ENCODE data around the gene PCYT2. TPM values are rescaled to one million over a fixed set of nuclear protein-coding genes. Genes with fewer than 3 reads are reported as not detected.

The PCYT2 gene
- polyA plus RNA-seq, 1 donor: 11.5 TPM

DNA sequence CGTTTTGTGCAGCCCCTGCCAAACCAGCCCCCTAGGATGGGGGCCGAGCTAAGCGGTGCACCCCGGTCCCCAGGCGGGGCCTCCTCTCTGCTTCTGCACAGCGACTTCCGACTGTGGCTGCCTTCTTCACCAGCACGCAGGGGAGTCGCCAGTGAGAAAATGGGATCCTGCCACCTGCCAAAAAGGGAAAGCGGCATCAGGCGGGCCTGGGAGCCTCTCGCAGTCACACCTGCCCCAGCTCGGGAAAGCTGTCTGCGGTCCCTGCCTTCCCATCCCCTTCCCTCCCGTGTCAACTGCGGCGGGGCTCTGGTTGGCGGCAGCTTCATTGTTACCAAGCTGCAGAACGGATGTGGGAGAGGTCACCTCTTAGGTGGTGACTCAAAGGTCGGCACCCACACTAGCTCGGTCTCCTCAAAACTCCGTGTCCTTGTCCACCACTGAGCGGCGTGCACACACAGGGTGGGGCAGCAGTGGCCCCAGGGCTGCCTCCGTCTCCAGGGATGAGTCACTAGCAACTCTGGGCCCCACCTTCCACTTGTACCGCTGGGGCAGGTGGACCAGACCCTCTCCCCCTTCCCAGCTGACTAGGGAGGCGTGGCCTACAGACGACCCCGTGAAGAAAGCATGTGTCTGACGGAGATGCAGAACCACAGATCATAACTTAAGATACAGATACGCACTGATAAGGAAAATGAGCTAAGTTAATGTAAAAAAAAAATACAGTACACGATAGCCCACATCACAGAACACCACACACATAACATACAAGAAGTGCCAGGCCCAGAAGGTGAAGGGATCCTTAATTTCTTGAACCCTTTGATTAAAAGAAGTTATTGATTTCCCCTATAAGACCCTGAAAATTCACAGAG, 1.5 kb upstream of the PCYT2 start:
- DNase-seq: no peak

DNA sequence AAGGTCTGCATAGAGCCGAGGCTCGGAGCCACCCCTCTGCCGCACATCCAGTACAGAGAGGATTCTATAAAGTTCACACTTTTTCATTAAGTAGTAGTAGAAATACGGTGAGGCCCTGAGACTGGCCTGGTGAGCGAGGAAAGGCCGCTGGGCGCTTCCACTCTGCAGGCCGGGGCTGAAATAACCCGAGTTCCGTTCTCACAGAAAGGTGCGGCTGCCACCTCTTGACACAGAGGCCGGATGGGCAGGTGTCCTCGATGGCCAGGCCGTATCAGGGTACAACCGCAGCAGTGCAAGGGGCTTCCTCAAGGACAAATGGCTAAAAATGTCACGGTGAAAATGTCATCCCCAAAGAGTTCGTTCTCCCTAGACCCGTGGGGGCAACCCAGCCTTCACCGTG, 770 bp upstream of the PCYT2 start:
- DNase-seq: no peak

GRCh38 chr17:81910840-81911276, 341 bp downstream of the PCYT2 start:
- no peak for DNase-seq

GRCh38 chr17:81909966-81910839, 996 bp downstream of the PCYT2 start:
- DNase-seq: no peak

- no peak for DNase-seq
These were observed 2.0 kb downstream of the PCYT2 start for GRCh38 chr17:81909231-81909630.

- DNase-seq: no peak
These were observed 2.4 kb downstream of the PCYT2 start for GRCh38 chr17:81908793-81909192.

- DNase-seq: no peak
These were observed 3.7 kb downstream of the PCYT2 start for GRCh38 chr17:81907219-81908145.

GRCh38 chr17:81906476-81907218, 4.6 kb downstream of the PCYT2 start:
- DNase-seq: no peak

DNA sequence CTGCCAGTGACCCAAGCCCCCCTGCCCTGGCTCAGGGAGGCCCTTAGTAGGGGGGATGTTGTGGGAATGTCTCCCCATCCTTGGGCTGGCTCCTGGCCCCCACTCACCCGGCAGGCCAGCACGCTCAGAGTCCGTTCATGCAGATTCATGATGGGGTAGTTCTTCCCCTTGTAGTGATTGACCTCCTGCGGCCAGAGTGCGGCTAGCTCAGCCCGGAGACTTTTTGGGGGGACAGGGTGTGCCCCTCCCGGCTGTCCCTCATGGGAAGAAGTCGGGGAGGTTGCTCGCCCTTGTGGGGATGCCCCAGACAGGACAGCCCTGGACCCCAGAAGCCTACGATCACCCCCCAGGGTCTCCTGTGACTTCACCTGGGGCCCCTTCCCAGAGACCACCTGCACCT, 5.2 kb downstream of the PCYT2 start:
- DNase-seq: no peak

DNA sequence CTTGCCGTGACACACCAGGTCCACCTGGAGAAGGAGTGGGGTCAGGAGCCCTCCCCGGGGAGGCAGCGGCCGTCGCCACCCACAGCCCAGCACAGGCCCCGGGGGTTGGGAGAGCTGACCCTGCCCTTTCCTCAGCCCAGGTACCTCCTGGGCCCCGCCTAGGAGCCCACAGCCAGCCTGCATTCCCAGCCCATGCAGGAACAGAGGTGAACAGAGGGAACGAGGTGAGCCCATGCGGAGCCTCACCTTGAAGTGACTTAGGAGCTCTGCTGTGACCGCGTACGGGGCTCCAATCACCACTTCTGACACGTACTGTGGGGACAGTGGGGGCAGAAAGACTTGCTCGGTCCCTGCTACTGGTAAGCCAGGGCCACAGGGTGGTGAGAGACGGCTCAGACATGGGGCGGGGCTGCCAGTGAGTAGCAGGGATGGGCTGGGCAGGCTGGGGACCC, 5.7 kb downstream of the PCYT2 start:
- no peak for DNase-seq

DNA sequence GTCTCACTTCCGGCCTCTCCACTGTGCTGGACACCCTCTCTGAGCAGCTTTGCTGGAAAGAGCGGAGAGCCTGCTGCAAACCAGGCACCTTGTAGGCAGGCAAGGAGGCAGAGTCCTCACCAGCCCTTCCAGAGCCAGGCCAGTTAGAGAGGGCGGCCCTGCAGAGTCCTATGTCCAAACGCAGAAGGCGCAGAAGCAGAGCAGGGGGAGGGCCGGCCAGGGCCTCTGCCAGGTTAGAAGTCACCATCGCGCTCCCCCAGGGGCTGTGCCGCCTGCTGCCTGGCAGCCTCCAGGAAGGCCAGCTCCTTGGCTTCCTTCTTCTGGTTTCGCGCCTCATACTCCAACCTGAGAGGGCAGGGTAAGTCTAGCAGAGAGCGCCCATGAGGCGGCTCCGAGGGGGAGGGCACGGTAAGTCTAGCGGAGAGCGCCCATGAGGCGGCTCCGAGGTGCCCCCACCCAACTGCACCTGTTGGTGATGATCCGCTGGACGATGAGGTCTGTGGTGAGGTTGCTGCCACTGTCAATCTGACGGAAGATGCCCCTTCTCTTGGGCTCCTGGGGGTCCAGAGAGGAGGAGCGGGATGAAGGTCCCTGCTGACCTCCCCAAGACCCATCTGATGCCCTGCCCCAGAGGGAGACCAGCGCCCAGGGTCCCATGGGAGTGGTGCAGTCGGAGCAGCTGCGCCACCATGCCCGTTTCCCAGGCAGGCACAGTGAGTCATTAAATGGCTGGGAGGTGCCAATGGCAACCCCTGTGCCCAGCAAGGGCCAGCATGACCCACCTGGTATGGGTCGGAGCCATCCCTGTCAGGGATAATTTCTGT, 6.4 kb downstream of the PCYT2 start:
- no peak for DNase-seq

GRCh38 chr17:81903896-81904599, 7.2 kb downstream of the PCYT2 start:
- DNase-seq: no peak

DNA sequence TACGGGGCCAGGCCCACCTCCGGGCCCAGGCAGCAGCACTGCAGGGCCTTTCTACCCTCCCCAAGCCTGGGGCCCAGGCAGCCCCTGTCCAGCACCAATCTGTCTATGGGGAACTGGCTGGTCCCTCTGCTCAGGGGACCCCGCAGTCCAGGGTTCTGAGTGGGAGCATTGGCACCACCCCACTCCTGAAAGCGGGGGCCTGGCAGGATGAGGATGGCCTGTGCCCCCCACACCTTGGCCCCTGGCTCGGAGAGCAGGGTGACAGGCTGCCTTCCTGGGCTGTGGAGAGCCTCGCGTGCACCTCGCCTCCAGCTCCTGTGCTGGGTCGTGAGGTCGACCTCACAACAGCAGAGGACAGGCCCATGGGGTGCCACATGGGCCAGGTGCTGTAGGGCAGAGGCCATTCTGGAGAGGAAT, 7.8 kb downstream of the PCYT2 start:
- DNase-seq: no peak

DNA sequence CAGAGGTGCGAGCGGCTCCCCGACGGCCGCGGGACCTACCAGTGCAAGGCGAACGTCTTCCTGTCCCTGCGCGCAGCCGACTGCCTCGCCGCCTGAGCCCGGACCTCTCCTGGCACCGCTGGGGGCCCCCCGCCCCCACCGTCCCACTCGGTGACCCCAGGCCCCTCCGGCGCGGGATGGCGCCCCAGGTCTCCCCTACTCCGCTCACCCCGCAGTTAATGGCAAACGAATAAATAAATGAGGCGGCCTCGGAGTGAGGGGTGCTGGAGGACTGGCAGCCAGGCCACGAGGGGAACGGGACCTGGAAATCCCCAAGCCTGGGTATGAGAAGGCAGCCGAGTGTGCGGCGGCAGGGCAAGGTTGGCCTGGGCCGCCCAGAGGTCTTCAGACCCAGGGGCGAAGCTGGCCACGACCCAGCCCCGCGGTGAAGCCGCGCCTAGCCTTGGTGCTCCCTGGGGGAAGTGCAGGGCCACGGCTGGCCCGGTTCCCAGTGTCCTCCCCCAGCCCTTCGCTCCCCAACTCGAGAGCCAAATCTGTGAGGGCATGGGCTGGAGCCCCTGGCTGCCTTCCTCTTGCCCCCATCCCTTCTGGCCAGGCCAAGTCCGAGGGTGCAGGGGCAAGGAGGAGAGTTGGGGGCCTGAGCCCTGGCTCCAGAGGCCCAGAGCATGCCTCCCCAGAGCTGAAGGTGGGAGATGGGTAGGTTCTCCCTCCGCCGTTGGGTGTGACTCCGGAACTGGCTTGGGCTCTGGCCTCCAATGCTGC, 8.4 kb downstream of the PCYT2 start:
- no peak for DNase-seq

DNA sequence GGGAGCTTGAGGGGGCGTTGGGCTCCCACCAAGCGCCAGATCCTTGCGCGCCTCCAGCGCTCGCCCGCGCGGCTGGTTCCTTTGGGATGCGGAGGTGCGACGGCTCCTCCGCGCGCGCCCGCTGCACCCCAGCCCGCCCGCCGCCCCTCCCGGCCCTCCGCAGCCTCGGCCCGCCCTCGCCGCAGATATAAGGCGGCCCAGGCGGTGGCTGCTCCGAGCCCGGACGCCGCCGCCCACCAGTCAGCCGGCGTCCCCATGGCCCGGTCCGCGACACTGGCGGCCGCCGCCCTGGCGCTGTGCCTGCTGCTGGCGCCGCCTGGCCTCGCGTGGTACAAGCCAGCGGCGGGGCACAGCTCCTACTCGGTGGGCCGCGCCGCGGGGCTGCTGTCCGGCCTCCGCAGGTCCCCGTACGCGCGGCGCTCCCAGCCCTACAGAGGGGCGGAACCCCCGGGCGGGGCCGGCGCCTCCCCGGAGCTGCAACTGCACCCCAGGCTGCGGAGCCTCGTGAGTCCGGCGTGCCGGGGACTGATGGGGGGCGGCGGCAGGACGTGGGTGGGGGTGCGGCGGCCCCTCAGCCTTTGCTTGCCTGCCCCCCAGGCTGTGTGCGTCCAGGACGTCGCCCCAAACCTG, 9.1 kb downstream of the PCYT2 start, which contains the start of gene NPB:
Gene NPB (plus strand): TSS at position 216 of the 630 bp plus-strand sequence. CDS start 40 bp downstream, at position 256.
- no peak for DNase-seq

DNA sequence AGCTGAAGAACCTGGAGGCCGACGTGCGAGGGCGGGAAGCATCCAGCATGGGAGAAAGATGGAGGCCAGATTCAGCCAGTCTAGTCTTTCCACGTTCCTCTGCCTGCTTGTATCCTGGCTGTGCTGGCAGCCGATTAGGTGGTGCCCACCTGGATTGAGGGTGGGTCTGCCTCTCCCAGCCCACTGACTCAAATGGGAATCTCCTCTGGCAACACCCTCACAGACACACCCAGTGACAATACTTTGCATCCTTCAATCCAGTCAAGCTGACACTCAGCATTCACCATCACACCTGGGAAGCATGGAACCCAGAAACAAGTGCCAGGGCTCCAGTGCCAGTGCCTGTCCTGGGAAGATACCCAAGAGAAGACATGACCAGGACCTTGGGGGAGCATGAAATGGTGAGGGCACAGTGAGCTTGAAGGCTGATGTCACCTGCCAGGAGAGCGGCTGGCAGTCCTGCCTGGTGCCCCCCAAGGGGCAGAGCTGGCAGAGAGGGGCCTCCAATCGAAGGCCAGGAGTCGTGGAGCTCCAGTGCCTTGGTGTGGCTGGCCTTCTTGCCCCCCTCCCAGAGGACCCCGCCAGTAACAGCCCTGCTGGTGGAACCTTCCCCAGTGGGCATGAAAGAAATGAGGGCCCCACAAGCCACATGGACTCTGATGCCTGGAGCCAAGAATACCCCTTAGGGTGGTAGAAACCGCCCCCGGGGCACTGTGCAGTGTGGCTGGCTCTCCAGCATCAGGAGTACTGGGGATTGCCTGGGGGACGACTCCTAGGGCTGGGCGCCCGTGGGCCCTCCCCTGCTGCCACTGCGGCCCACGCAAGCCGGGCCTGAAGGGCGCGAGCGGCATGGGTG, 9.8 kb downstream of the PCYT2 start:
- DNase-seq: no peak

DNA sequence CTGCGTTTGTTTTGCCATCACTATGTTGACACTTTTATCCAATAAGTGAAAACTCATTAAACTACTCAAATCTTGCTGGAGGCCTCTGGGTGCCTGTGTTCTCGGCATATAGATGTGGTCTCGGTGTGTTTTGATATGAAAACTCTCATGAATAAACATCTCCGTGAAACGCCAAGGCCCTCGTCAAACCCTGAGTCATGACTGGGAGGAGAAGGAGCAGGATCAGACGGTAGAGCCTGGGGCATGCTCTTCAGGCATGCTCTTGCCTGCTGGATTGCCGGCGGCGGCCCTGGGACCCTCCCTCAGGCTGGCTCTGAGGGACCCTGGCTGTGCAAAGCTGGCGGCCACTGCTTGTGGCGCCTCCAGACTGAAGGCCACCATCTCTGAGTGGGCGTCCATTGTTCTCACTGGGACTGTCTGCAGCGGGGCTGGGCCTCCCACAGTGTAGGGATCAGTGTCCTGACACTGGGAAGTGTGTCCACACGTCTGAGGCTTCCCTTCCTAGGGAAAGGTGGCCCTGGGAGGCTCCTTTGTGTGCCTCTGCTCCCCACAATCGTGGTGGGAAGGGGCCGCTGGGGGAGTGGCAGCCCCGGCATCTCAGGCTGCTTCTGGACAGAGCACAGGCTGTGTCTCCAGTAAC, 10.9 kb downstream of the PCYT2 start:
- DNase-seq: no peak

Measured in hindlimb muscle (tissue), 1 donor.